ENCODE results near the gene QRICH1.
A peak's percentile ranks its signal among the peaks of the same experiment; 100 is the strongest.

QRICH1 gene

GRCh38 chr3:49019941-49020329 is 73.9 kb downstream of the QRICH1 start:
- no peak for TF ChIP-seq Cebpa-rat (IDR thresholded peaks at IDR 0.05)
- Histone ChIP-seq H3K36me3 (peaks cover 43% of the 10 kb centered on the region), H3K4me2 (peak overlapping the region; percentile 97), H3K9ac (peak overlapping the region; percentile 100), H3K4me1 (peaks cover 53% of the 10 kb centered on the region), H3K4me3 (peak overlapping the region; percentile 96), H4K20me1 (peaks cover 55% of the 10 kb centered on the region), H3K27me3 (no peaks in the 10 kb centered on the region), H3K9me3 (no peaks in the 10 kb centered on the region), H3K27ac (peak overlapping the region; percentile 100)

GRCh38 chr3:49018707-49019006 is 75.2 kb downstream of the QRICH1 start:
- peak overlapping the region; percentile 100 for H3K9ac ChIP-seq
- no peak for TF ChIP-seq Cebpa-rat (IDR thresholded peaks at IDR 0.05)
- H3K27me3 ChIP-seq = no peaks in the 10 kb centered on the region
- H4K20me1 ChIP-seq = peaks cover 55% of the 10 kb centered on the region
- H3K36me3 ChIP-seq = peaks cover 43% of the 10 kb centered on the region
- H3K27ac ChIP-seq = peak overlapping the region; percentile 100
- H3K9me3 ChIP-seq = no peaks in the 10 kb centered on the region
- H3K4me1 ChIP-seq = peaks cover 50% of the 10 kb centered on the region
- H3K4me2 ChIP-seq = peak overlapping the region; percentile 97
- peak overlapping the region; percentile 96 for H3K4me3 ChIP-seq

GRCh38 chr3:49017971-49018706 is 75.7 kb downstream of the QRICH1 start, which contains the start of gene DALRD3:
Gene DALRD3, minus strand, starts transcription at chr3:49018580. Its CDS starts 16 bp downstream, at chr3:49018564.
- Histone ChIP-seq H3K4me3 (peak within 1 kb of the TSS; percentile 96), H4K20me1 (peaks cover 55% of the 10 kb centered on the region), H3K4me2 (peak within 1 kb of the TSS; percentile 97), H3K4me1 (peaks cover 50% of the 10 kb centered on the region), H3K9ac (peak within 1 kb of the TSS; percentile 100), H3K27me3 (no peaks in the 10 kb centered on the region), H3K27ac (peak within 1 kb of the TSS; percentile 100), H3K36me3 (peaks cover 43% of the 10 kb centered on the region), H3K9me3 (no peaks in the 10 kb centered on the region)
- no peak for TF ChIP-seq Cebpa-rat (IDR thresholded peaks at IDR 0.05)

DNA sequence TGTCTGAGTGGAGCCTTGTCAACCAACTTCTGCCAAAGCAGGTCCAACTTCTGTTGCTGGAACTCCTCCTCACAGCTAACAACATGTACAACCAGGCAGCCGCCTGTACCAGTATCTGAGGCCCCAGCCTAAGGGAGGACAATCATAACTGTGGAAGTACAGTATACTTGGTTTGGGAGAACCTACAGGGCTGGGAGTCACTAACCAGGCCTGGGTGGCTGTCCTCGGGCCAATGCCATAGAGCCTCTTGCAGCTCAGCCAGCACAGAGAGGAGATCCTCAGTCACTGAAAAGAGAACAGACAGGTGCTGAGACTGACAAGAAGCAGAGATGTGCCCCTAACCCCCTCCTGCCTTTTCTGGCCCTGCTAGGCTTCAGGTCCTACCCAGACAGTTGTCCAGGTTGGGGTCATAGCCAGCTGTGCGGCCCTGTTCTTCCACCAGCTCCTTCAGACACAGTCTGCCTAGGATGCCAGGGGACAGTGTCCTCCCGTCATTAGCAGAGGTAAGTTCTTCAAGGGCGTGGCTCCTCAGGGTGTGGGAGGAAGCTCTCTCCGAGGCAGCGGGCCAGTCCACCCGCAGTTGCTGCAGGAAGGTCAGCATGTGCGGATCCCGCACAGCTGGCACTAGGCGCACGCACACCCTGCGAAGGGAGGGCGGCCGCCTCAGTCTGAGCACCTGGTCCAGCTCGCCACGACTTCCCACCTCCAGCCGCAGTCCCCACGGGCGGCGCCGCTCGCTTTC is 76.5 kb downstream of the QRICH1 start:
- Histone ChIP-seq H4K20me1 (peaks cover 55% of the 10 kb centered on the region), H3K36me3 (peaks cover 46% of the 10 kb centered on the region), H3K4me1 (peaks cover 52% of the 10 kb centered on the region)

GRCh38 chr3:49016414-49017228 is 77.2 kb downstream of the QRICH1 start:
- peak overlapping the region; percentile 100 for H3K9ac ChIP-seq

More for the DNA sequence above, 76.5 kb downstream of the QRICH1 start:
- Histone ChIP-seq H3K27me3 (no peaks in the 10 kb centered on the region), H3K9ac (peak overlapping the region; percentile 100), H3K4me2 (peak overlapping the region; percentile 97), H3K4me3 (peak overlapping the region; percentile 96), H3K27ac (peak overlapping the region; percentile 100), H3K9me3 (no peaks in the 10 kb centered on the region)
- no peak for TF ChIP-seq Cebpa-rat (IDR thresholded peaks at IDR 0.05)

GRCh38 chr3:49015765-49016164 is 78.1 kb downstream of the QRICH1 start:
- Histone ChIP-seq H4K20me1 (peaks cover 70% of the 10 kb centered on the region), H3K36me3 (peaks cover 62% of the 10 kb centered on the region), H3K9me3 (no peaks in the 10 kb centered on the region), H3K9ac (no peak overlapping the region), H3K4me3 (no peak overlapping the region), H3K4me2 (no peak overlapping the region), H3K27ac (no peak overlapping the region), H3K27me3 (no peaks in the 10 kb centered on the region), H3K4me1 (peaks cover 52% of the 10 kb centered on the region)
- no peak for TF ChIP-seq Cebpa-rat (IDR thresholded peaks at IDR 0.05)

More at GRCh38 chr3:49016414-49017228, 77.2 kb downstream of the QRICH1 start:
- Histone ChIP-seq H3K4me3 (peak overlapping the region; percentile 96), H3K36me3 (peaks cover 54% of the 10 kb centered on the region), H3K27ac (peak overlapping the region; percentile 100; the same call in 1 of the 2 replicates), H3K4me2 (peak overlapping the region; percentile 97), H3K27me3 (no peaks in the 10 kb centered on the region), H4K20me1 (peaks cover 62% of the 10 kb centered on the region), H3K9me3 (no peaks in the 10 kb centered on the region), H3K4me1 (peaks cover 52% of the 10 kb centered on the region)
- no peak for TF ChIP-seq Cebpa-rat (IDR thresholded peaks at IDR 0.05)

- Histone ChIP-seq H3K27me3 (no peaks in the 10 kb centered on the region), H3K4me1 (peaks cover 53% of the 10 kb centered on the region), H3K9ac (no peak overlapping the region), H3K4me2 (no peak overlapping the region), H3K9me3 (no peaks in the 10 kb centered on the region), H4K20me1 (peaks cover 77% of the 10 kb centered on the region), H3K4me3 (no peak overlapping the region), H3K27ac (no peak overlapping the region), H3K36me3 (peaks cover 69% of the 10 kb centered on the region)
- TF ChIP-seq Cebpa-rat (IDR thresholded peaks at IDR 0.05) = no peak
Observed at GRCh38 chr3:49015072-49015471, 78.8 kb downstream of the QRICH1 start.

DNA sequence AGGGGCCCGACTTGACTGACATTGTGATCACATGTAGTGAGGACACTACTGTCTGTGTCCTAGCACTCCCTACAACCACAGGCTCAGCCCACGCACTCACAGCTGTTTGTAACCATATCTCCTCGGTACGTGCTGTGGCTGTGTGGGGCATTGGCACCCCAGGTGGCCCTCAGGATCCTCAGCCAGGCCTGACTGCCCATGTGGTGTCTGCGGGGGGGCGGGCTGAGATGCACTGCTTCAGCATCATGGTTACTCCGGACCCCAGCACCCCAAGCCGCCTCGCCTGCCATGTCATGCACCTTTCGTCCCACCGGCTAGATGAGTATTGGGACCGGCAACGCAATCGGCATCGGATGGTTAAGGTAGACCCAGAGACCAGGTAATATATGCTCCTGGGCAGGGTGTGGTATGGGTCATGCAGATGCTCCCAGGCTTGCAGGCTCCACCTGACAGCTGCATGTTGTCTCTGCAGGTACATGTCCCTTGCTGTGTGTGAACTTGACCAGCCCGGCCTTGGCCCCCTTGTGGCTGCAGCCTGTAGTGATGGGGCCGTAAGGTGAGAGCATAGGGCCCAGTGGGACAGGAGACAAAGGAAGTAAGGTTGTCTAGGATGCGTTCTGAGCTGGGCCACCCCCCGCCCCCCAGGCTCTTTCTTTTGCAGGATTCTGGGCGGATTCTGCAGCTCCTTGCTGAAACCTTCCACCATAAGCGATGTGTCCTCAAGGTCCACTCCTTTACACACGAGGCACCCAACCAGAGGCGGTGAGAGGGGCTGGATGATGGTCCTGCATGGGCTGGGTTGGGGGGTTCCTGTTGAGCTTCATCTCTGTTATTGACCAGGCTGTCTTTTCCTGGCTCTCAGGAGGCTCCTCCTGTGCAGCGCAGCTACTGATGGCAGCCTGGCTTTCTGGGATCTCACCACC is 79.9 kb downstream of the QRICH1 start:
- TF ChIP-seq Cebpa-rat (IDR thresholded peaks at IDR 0.05) = no peak
- H3K4me1 ChIP-seq = peaks cover 56% of the 10 kb centered on the region
- peak overlapping the region; percentile 17; the same call in 1 of the 2 replicates for H3K4me2 ChIP-seq
- no peak overlapping the region for H3K9ac ChIP-seq
- no peak overlapping the region for H3K27ac ChIP-seq
- H3K27me3 ChIP-seq = no peaks in the 10 kb centered on the region
- H3K4me3 ChIP-seq = no peak overlapping the region
- no peaks in the 10 kb centered on the region for H3K9me3 ChIP-seq
- H4K20me1 ChIP-seq = peaks cover 87% of the 10 kb centered on the region
- peaks cover 78% of the 10 kb centered on the region for H3K36me3 ChIP-seq
